H9 (cell line): ENCODE results near the gene MRLN. TPM values are rescaled to one million over a fixed set of nuclear protein-coding genes. Genes with fewer than 3 reads are reported as not detected.

ENCODE experiments used
- DNase-seq: peaks from one replicate; pipeline ENCODE4 v3.0.0-alpha.2; 2017
- H2AFZ ChIP-seq: one replicate; pipeline ENCODE4 v1.6.1; 2013; ENCODE audit warnings: mild to moderate bottlenecking, low read length, control low read depth, moderate library complexity
- H2AK5ac ChIP-seq: 2 replicates; pipeline ENCODE4 v1.6.1; 2013; ENCODE audit warnings: low read length, control low read depth, mixed read lengths; ENCODE audit not compliant: insufficient read length
- H2BK120ac ChIP-seq: one replicate; pipeline ENCODE4 v1.6.1; 2013; ENCODE audit warnings: low read depth, mild to moderate bottlenecking, low read length, control low read depth, inconsistent platforms; ENCODE audit not compliant: poor library complexity, severe bottlenecking
- H2BK12ac ChIP-seq: 2 replicates; pipeline ENCODE4 v1.6.1; 2013; ENCODE audit warnings: low read length, control low read depth, mixed read lengths, low read depth; ENCODE audit not compliant: insufficient read length
- H2BK15ac ChIP-seq: 2 replicates; pipeline ENCODE4 v1.6.1; 2013; ENCODE audit warnings: low read depth, low read length, control low read depth
- H2BK20ac ChIP-seq: one replicate; pipeline ENCODE4 v1.6.1; 2013; ENCODE audit warnings: low read depth, mild to moderate bottlenecking, low read length, control low read depth, inconsistent platforms; ENCODE audit not compliant: poor library complexity, severe bottlenecking
- H2BK5ac ChIP-seq: 2 replicates; pipeline ENCODE4 v1.6.1; 2013; ENCODE audit warnings: low read length, control low read depth, mixed read lengths; ENCODE audit not compliant: insufficient read length
- H3K14ac ChIP-seq: 2 replicates; pipeline ENCODE4 v1.6.1; 2013; ENCODE audit warnings: low read length, control low read depth; ENCODE audit not compliant: insufficient read depth
- H3K18ac ChIP-seq: 2 replicates; pipeline ENCODE4 v1.6.1; 2013; ENCODE audit warnings: low read depth, mild to moderate bottlenecking, mixed read lengths, low read length, control low read depth; ENCODE audit not compliant: insufficient read length
- H3K23ac ChIP-seq: 2 replicates; pipeline ENCODE4 v1.6.1; 2013; ENCODE audit warnings: low read length, control low read depth, mixed read lengths, low read depth; ENCODE audit not compliant: insufficient read length
- H3K23me2 ChIP-seq: 2 replicates; pipeline ENCODE4 v1.6.1; 2013; ENCODE audit warnings: low read depth, mild to moderate bottlenecking, mixed read lengths, low read length, control low read depth; ENCODE audit not compliant: insufficient read length, poor library complexity, severe bottlenecking
- H3K27ac ChIP-seq: 2 replicates; pipeline ENCODE4 v1.5.1; 2013; ENCODE audit warnings: low read length, control low read depth, mixed read lengths, low read depth; ENCODE audit not compliant: insufficient read length
- H3K27me3 ChIP-seq: 2 replicates; pipeline ENCODE4 v1.6.1; 2013; ENCODE audit warnings: low read length, control low read depth, inconsistent platforms; ENCODE audit not compliant: insufficient read depth
- H3K4ac ChIP-seq: 2 replicates; pipeline ENCODE4 v1.6.1; 2013; ENCODE audit warnings: low read depth, mild to moderate bottlenecking, control low read depth, inconsistent platforms, low read length, moderate library complexity
- H3K4me1 ChIP-seq: 2 replicates; pipeline ENCODE4 v1.6.1; 2013; ENCODE audit warnings: low read length, control low read depth, inconsistent platforms; ENCODE audit not compliant: insufficient read depth
- H3K4me2 ChIP-seq: 2 replicates; pipeline ENCODE4 v1.6.1; 2013; ENCODE audit warnings: low read length, control low read depth, mixed read lengths; ENCODE audit not compliant: insufficient read length, insufficient read depth
- H3K56ac ChIP-seq: 2 replicates; pipeline ENCODE4 v1.6.1; 2013; ENCODE audit warnings: low read depth, mild to moderate bottlenecking, mixed read lengths, low read length, control low read depth; ENCODE audit not compliant: insufficient read length
- H3K79me1 ChIP-seq: 2 replicates; pipeline ENCODE4 v1.6.1; 2013; ENCODE audit warnings: low read depth, mild to moderate bottlenecking, moderate library complexity, low read length, control low read depth, inconsistent platforms; ENCODE audit not compliant: insufficient read depth, poor library complexity, severe bottlenecking
- H3K79me2 ChIP-seq: 2 replicates; pipeline ENCODE4 v1.6.1; 2013; ENCODE audit warnings: low read length, control low read depth, inconsistent platforms; ENCODE audit not compliant: insufficient read depth
- H3K9ac ChIP-seq: 2 replicates; pipeline ENCODE4 v1.6.1; 2013; ENCODE audit warnings: low read length, control low read depth, mixed read lengths; ENCODE audit not compliant: insufficient read length; ENCODE audit errors: extremely low read depth
- H3K9me3 ChIP-seq: one replicate; pipeline ENCODE4 v1.6.1; 2013; ENCODE audit warnings: low read depth, low read length, inconsistent platforms; ENCODE audit not compliant: control insufficient read depth
- H3T11ph ChIP-seq: one replicate; pipeline ENCODE4 v1.6.1; 2013; ENCODE audit warnings: mild to moderate bottlenecking, low read length, control low read depth, inconsistent platforms
- H4K20me1 ChIP-seq: one replicate; pipeline ENCODE4 v1.6.1; 2013; ENCODE audit not compliant: control insufficient read depth, insufficient read length, insufficient read depth
- H4K5ac ChIP-seq: 2 replicates; pipeline ENCODE4 v1.6.1; 2013; ENCODE audit warnings: low read depth, mild to moderate bottlenecking, mixed read lengths, low read length, control low read depth; ENCODE audit not compliant: insufficient read length
- H4K8ac ChIP-seq: replicated peaks from 2 replicates; pipeline ENCODE4 v1.6.1; 2013; ENCODE audit warnings: low read length, control low read depth, mixed read lengths, low read depth; ENCODE audit not compliant: insufficient read length
- H4K91ac ChIP-seq: 2 replicates; pipeline ENCODE4 v1.6.1; 2013; ENCODE audit warnings: low read depth, mild to moderate bottlenecking, moderate library complexity, mixed read lengths, low read length, control low read depth; ENCODE audit not compliant: insufficient read length
- H3K27ac Mint-ChIP-seq, 3 experiments: 2 replicates in 2 of 3; 3 replicates in 1 of 3; pipeline ENCODE4 v1.8.0; 2020 to 2021; ENCODE audit warnings: mixed read lengths in 3 of 3, mild to moderate bottlenecking in 1 of 3, moderate library complexity in 1 of 3
- H3K27me3 Mint-ChIP-seq: 2 replicates; pipeline ENCODE4 v1.8.0; 2021; ENCODE audit warnings: low read depth, mild to moderate bottlenecking, moderate library complexity, mixed read lengths
- H3K36me3 Mint-ChIP-seq, 3 experiments: 2 replicates in 2 of 3; 3 replicates in 1 of 3; pipeline ENCODE4 v1.8.0; 2020 to 2021; ENCODE audit warnings: low read depth in 3 of 3, mixed read lengths in 3 of 3; ENCODE audit not compliant: insufficient read depth in 1 of 3
- H3K4me1 Mint-ChIP-seq, 2 experiments: 2 replicates each; pipeline ENCODE4 v1.8.0; 2020; ENCODE audit warnings: mixed read lengths in 2 of 2
- H3K4me3 Mint-ChIP-seq, 2 experiments: 2 replicates in 1 of 2; 3 replicates in 1 of 2; pipeline ENCODE4 v1.8.0; 2020 to 2021; ENCODE audit warnings: mild to moderate bottlenecking in 2 of 2, mixed read lengths in 2 of 2, moderate library complexity in 1 of 2
- H3K9me3 Mint-ChIP-seq, 2 experiments: 2 replicates in 1 of 2; 3 replicates in 1 of 2; pipeline ENCODE4 v1.8.0; 2020; ENCODE audit warnings: mild to moderate bottlenecking in 2 of 2, mixed read lengths in 2 of 2, moderate library complexity in 1 of 2
- WGBS: extraction: QIAGEN DNeasy Blood & Tissue Kit; methylation state at CpG from one replicate; pipeline ENCODE4 v1.1.7; 2013; ENCODE audit warnings: missing lambda C conversion rate, low lambda C conversion rate, mixed read lengths; ENCODE audit not compliant: insufficient read length; ENCODE audit errors: extremely low coverage; 5-methylcytosine and 5-hydroxymethylcytosine counted together
- total RNA-seq: library from RNA; stranded (reverse); gene quantifications from 2 replicates; pipeline ENCODE4 v1.2.1, GENCODE V29; 2021
- TF ChIP-seq, protein P1 (sequence below): fragments of 200-600 bp; sonication (generic); conservative IDR thresholded peaks from 3 replicates; pipeline ENCODE4 v1.8.0; 2021; ENCODE audit warnings: antibody characterized with exemption, mild to moderate bottlenecking

The MRLN gene
- total RNA-seq, 1 experiment from 2014 or later = not detected

- TF ChIP-seq, protein P1, sequence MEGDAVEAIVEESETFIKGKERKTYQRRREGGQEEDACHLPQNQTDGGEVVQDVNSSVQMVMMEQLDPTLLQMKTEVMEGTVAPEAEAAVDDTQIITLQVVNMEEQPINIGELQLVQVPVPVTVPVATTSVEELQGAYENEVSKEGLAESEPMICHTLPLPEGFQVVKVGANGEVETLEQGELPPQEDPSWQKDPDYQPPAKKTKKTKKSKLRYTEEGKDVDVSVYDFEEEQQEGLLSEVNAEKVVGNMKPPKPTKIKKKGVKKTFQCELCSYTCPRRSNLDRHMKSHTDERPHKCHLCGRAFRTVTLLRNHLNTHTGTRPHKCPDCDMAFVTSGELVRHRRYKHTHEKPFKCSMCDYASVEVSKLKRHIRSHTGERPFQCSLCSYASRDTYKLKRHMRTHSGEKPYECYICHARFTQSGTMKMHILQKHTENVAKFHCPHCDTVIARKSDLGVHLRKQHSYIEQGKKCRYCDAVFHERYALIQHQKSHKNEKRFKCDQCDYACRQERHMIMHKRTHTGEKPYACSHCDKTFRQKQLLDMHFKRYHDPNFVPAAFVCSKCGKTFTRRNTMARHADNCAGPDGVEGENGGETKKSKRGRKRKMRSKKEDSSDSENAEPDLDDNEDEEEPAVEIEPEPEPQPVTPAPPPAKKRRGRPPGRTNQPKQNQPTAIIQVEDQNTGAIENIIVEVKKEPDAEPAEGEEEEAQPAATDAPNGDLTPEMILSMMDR = no peak
- Mint-ChIP-seq H3K27me3 (no peaks in the 10 kb centered on the region), H3K4me3 (no peak overlapping the region), H3K27ac (no peak overlapping the region), H3K9me3 (peaks cover 41 to 52% of the 10 kb centered on the region in 2 experiments), H3K36me3 (peaks cover 24 to 54% (median 25%) of the 10 kb centered on the region in 3 experiments), H3K4me1 (0 out of 4 replicates have a peak, but pooled peaks cover 0 to 2% of the 10 kb centered on the region in 2 experiments)
- Histone ChIP-seq H3K27me3 (no peaks in the 10 kb centered on the region), H3K18ac (no peak overlapping the region), H2BK120ac (no peak overlapping the region), H4K5ac (no peak overlapping the region), H3K56ac (no peak overlapping the region), H3T11ph (no peak overlapping the region), H3K23me2 (no peaks in the 10 kb centered on the region), H2AK5ac (no peak overlapping the region), H2BK15ac (no peak overlapping the region), H3K79me1 (no peaks in the 10 kb centered on the region), H4K91ac (no peak overlapping the region), H3K27ac (no peak overlapping the region), H2BK5ac (no peak overlapping the region), H3K14ac (no peak overlapping the region), H3K79me2 (no peaks in the 10 kb centered on the region), H2BK20ac (no peak overlapping the region), H3K9me3 (no peaks in the 10 kb centered on the region), H4K8ac (no peak overlapping the region), H2BK12ac (no peak overlapping the region), H3K4ac (no peak overlapping the region), H3K4me1 (no peaks in the 10 kb centered on the region), H3K4me2 (no peak overlapping the region), H2AFZ (no peak overlapping the region), H3K9ac (no peak overlapping the region), H4K20me1 (no peaks in the 10 kb centered on the region), H3K23ac (no peak overlapping the region)
- WGBS = no CpG with 5 or more reads among the region's 7 CpGs
- DNase-seq = no peak
Observed at GRCh38 chr10:59771162-59771807, 18.0 kb upstream of the MRLN start.
